Stimulated activated naive CD4-positive, alpha-beta T cell treated with Interleukin-2 at 50 U/mL for 16 hours (primary cell): Measurements from ENCODE around the gene PDYN.
"Not testable (repeated sequence)": the region's sequence is repeated elsewhere in the genome, so short reads cannot be mapped to it uniquely, and the experiment has no call there.

Source experiments
- DNase-seq: peaks from one replicate; lab custom pipeline; 2025; lab: John Stamatoyannopoulos, UW

Gene PDYN

GRCh38 chr20:1993986-1994385, at the start of gene PDYN:
PDYN (minus strand) TSS chr20:1994058; CDS start chr20:1983084, 10,974 bp downstream.
- no peak for DNase-seq

DNA sequence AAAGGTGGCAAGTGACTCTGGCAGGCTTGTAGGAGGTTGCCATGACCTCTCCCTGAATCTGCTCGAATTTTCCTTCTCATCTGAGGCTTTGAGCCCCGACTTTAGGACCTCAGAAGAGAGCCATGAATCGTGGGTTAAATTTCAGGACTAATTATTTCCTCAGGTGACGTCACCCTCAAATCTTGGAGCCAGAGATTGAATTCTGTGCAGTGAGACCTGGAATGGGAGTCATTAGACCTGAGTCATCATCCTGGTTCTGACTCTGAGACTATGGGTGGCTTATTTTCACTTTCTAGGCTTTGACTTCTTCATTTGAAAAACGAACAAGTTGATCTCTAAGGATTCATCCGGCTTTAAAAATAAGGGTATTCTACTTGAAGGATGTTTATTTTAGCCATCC, 48.5 kb upstream of the PDYN start:
- no peak for DNase-seq

- no peak for DNase-seq
Measured at GRCh38 chr20:2038161-2038560, 44.3 kb upstream of the PDYN start.

DNA sequence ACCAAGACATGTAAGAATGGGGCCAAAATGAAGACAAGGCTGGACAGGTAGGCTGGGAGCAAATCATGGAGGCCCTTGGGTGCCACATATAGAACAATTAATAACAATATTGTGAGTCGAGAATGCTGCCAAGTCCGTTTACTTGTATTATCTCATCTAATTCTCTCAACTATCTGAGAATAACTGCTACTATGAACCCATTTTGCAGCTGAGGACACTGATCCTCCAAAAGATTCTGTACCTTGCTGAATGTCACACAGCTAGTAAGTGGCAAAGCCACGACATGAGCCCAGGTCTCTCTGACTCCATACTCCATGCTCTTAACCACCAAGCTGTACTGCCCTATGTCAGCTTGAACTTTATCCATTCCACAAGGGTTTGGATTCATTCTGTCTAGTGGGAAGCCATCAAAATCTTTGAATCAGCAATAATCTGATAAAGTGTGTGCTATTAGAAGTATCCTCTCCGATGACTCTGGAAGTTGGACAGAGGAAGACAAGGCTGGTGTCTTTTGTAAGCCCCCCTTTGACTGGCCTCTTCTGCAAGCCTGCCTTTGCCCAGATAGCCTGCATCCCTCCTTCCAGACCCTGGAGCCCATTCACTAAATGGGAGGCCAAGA, 43.5 kb upstream of the PDYN start:
- no peak for DNase-seq

GRCh38 chr20:2036357-2036756, 42.5 kb upstream of the PDYN start:
- not testable (repeated sequence) for DNase-seq

DNA sequence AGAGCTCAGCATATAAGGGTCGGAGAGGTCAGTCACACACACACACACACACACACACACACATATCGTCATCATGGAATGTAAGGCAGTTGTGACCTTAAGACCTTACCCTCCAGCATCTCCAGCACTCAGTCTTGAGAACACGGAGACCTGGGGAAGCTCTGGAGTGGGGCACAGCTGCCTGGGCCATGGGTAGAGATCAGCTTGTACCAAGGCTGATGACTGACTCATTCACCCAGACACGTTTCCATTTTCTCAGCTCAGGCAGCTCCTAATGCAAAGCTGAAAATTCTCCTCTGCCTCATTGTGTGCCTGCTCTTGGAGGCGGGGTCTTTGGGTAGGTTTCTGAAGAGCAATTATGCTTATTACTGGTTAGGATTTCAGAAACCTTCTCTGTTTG, 38.3 kb upstream of the PDYN start:
- DNase-seq, result no peak

- DNase-seq, result no peak
Measured at GRCh38 chr20:2026514-2026913, 32.7 kb upstream of the PDYN start.

DNA sequence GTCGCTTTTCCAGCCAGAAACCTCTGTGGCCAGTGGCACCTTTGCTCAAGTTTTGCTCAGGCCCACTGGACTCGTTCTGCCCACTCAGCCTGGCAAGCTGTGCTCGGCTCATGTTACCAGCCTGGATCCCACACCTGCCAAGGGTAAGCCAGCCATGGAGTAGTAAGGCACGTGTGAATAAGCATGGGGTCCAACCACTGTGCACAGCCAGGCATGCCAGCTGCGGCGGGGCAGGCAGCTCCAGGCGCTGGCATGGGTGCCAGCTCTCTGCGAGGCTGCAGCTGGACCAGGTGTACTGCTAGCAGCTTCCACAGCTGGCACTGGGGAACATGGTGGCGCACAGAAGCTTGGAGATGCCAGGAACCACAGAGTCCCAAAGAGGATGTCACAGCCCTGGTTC, 32.1 kb upstream of the PDYN start:
- no peak for DNase-seq

- no peak for DNase-seq
Measured at GRCh38 chr20:2023151-2023550, 29.3 kb upstream of the PDYN start.

DNA sequence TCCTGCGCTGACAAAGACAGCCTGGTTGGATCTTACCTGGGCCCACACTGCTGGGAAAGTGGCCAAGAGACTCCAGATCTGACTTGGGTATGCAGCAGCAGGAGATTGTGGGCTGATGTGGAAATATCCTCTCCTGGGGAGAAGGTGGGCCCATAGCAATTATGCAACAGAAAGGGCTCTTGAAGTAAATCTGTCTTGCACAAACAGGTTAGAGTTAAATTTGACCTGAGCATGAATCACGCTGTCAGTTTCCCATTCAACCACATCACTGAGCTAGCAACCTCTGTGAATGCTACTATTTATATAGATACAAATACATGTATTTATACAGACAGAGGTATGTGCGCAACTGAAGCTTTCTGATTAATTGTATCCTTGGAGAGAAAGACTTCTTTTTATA, 28.3 kb upstream of the PDYN start:
- DNase-seq, result no peak

DNA sequence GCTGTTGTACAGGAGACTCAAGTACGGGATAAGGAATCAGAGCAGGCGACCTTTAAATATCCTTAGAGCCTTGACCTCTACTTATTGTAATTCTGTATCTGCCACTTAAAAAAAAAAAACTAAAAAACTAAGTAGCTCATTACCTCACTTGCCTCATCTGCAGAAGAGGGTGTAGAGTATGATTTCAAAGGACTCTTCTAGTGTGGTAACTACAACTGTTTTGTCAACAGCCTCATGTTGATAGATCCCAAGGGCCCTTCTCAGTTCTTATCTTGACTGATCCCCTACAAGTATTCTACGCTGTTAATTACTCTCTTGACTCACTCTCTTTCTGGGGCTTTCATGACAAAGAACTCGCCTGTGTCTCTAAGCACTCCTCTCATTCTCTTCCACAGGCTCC, 16.7 kb upstream of the PDYN start:
- no peak for DNase-seq

- peak; percentile 7 for DNase-seq
Measured at GRCh38 chr20:2006452-2007361, 12.8 kb upstream of the PDYN start.

GRCh38 chr20:2005831-2006426, 12.1 kb upstream of the PDYN start:
- DNase-seq, result peak; percentile 32

DNA sequence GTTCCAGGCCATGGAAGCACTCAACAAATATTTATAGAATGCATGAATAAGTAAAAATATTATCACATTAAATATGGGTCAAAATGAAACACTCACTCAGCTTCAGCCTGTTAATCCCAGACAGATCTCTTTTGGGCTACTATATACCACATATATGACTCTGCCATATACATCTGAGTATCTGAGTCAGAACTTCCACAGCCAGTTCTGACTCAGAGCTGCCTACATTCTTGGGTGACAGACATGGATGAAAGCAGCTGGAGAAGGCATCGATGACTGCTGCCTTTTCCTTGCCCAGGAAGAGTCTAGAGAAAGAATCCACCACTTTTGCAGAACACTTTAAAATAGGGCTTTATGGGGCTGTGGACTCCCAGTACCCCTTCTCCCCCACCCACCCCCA, 11.5 kb upstream of the PDYN start:
- no peak for DNase-seq

DNA sequence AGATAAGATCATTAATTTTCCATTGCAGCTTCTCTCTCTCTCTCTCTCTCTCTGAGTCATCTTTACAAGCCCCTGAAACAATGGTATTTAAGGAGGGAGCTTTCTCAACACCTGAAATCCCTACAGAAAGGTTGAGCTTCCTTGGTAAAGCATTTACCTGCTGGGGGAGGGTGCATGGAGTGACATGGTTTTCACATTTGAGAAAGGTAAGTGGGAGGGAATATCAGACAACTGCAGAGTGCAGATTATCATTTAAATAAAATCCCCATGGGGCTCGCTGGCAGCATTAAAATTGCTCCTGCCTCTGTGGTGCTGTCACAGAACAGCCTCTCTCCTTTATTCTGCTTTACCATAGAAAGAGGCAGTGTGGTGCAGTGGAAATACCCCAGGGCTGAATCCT, 10.3 kb upstream of the PDYN start:
- no peak for DNase-seq

DNA sequence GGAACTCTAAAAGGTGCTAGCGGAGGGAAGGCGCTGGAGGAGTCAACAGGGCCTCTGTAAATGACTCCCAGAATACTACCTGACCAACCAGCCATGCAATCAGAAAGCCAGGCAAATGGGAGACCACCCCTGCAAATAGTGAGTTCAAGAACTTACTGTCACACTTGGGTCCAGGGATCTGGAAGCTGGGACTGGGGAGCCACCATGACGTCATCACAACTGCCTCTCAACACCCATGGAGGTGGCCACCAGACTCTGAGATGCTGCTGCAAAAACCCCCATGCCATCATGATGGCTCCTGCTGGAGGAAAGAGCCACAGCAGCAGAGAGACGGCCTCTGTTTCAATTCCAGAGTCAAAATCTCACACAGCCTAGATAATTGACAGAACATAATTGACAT, 8.5 kb upstream of the PDYN start:
- no peak for DNase-seq

DNA sequence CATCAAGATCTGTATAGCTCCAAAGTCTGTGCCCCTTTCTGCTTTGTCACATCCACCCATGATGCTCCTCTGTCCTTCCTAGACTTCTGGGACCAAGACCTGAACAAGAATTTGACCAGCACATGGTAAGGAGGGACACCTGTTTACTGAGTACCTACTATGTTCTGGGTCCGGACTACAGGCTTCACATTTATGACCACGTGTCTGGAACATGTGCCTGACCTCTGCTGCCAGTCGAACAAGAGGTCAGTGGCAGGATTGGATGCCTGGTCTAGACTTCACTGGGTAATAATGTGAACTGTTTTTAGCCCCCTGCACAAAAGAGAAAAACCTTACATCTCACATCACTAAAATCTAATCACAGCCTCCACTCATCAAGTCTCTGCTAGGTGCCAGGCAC, 7.3 kb upstream of the PDYN start:
- DNase-seq, result no peak

DNA sequence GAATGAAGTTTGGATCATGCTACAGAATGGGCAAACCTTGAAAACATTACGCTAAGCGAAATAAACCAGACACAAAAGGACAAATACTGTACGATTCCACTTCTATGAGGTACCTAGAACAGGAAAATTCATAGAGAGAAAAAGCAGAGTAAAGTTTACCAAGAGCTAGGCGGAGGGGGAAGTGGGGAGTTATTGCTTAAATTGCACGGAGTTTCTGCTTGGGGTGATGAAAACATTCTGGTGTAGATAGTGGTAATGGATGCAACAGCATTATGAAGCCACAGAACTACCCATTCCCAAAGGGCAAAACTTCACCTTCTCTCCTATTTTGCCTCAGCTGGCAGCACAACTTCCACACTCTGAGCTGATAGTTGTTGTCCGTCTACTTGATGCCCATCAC, 6.4 kb upstream of the PDYN start:
- DNase-seq, result no peak

GRCh38 chr20:1998715-1999114, 4.9 kb upstream of the PDYN start:
- DNase-seq, result no peak

- DNase-seq, result no peak
Measured at GRCh38 chr20:1998193-1998520, 4.3 kb upstream of the PDYN start.

DNA sequence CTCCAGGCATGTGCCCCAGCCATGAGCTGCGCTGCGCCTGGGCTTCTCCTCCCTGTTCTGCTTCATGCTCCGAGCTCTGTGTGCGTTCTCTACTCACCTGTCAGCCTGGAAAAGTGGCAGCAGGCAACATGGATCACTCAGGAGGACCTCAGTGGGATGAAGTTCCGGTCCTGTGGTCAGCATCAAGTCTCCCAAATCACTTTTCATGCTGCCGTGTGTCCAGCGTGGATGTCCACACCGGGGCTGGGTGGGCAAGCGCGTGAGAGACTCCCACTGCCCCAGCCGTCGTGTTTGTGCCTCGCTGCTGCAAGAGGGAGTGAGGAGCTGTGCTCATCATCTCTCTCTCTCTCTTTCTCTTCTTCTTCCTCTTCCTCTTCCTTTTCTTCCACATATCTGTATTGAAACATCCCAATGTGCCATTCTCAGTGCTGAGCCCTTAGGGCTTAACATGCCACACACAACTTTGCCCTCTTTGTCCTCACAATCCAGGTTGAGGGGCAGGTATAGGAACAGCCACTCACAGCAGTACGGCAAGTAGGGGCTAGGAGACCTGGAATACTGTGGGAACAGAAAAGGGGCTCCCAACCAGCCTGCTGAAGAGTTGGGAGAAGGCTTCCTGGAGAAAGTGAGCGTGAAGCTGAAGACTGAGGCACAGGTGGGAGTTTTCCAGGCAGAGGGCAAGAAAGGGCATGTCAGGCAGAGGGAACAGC, 3.8 kb upstream of the PDYN start:
- no peak for DNase-seq

DNA sequence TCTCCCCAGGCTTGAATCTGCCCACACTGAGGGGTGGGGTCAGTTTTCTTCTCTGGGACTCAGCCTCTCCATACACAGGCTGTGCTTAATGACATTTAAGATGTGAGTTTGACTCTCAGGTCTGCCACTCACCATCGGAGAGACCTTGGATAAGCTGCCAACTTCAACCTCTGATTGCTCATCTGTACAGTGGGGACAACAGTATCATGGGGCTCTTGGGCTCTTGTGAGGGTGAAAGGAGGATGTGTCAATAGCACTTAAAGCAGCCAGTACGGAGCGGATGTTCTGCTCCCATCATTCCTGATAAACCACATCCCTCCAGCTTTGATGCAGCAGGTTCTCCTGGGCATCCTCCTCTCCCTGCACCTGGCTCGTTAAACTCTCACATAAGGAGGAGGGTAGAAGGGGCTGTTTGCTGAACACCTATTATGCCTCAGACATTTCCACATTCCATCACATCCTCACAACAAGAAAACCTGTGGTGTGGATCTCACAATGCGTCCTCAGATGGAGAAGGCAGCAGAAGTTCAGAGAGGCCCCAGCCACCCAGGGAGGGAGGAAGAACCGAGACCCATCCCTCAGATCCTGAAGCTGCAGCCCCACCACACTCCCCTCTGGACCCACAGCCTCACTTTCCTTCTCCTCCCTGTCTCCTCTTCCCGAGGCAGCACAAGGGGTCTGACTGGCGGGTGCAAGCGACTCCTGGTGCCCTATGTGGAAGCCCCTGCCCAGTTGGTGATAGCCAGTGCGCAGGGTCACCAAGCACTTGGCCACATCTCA, 1.9 kb upstream of the PDYN start:
- no peak for DNase-seq
